IMR-90 (cell line): ENCODE data around the gene DCDC2. TPM values are rescaled to one million over a fixed set of nuclear protein-coding genes. Genes with fewer than 3 reads are reported as not detected.

ENCODE experiments used
- ATAC-seq: fragments of 200-7000 bp; cut with Tn5 transposase; 2 replicates; pipeline ENCODE4 v1.9.1; 2020; ENCODE audit warnings: low read depth, mild to moderate bottlenecking, moderate library complexity
- BruUV-seq: library from RNA; stranded (reverse); fragments of 400-500 nt; replicated peaks from 2 replicates; lab custom pipeline; 2021; lab: Mats Ljungman, UMichigan
- CTCF ChIA-PET: fragments of 300-600 bp; formaldehyde crosslinking; extraction: SDS; loops from one replicate; lab custom pipeline; 2021; ENCODE audit warnings: antibody characterized with exemption; lab: Yijun Ruan, JAX
- POLR2A ChIA-PET: fragments of 300-600 bp; sonication (Branson Sonifier 250); formaldehyde crosslinking; loops from one replicate; lab custom pipeline; 2022; ENCODE audit warnings: antibody characterized with exemption; ENCODE audit not compliant: unreplicated experiment; lab: Charles Lee
- DNase-seq: peaks from one replicate; pipeline ENCODE4 v3.0.0; 2013
- H2AFZ ChIP-seq: replicated peaks from 2 replicates; pipeline ENCODE3; 2013; ENCODE audit warnings: low read length, mild to moderate bottlenecking; ENCODE audit not compliant: poor library complexity
- H2AK5ac ChIP-seq: 2 replicates; pipeline ENCODE4 v1.6.1; 2013; ENCODE audit warnings: low read depth, low read length, inconsistent platforms
- H2AK9ac ChIP-seq: replicated peaks from 2 replicates; pipeline ENCODE3; 2013; ENCODE audit warnings: mild to moderate bottlenecking, low read depth, low read length, moderate library complexity; ENCODE audit not compliant: poor library complexity
- H2BK120ac ChIP-seq: 2 replicates; pipeline ENCODE4 v1.6.1; 2013; ENCODE audit warnings: low read depth, low read length, inconsistent platforms
- H2BK15ac ChIP-seq: 3 replicates; pipeline ENCODE4 v1.6.1; 2013; ENCODE audit warnings: low read depth, low read length, inconsistent platforms
- H2BK20ac ChIP-seq: 2 replicates; pipeline ENCODE4 v1.6.1; 2013; ENCODE audit warnings: low read depth, mild to moderate bottlenecking, inconsistent platforms, low read length, moderate library complexity
- H2BK5ac ChIP-seq: 2 replicates; pipeline ENCODE4 v1.6.1; 2013; ENCODE audit warnings: mild to moderate bottlenecking, low read depth, low read length, inconsistent platforms; ENCODE audit not compliant: poor library complexity, severe bottlenecking
- H3K14ac ChIP-seq: replicated peaks from 2 replicates; pipeline ENCODE4 v1.6.1; 2013; ENCODE audit warnings: low read depth, low read length, inconsistent platforms
- H3K18ac ChIP-seq: 2 replicates; pipeline ENCODE4 v1.6.1; 2013; ENCODE audit warnings: low read depth, low read length, control low read depth
- H3K23ac ChIP-seq: 2 replicates; pipeline ENCODE4 v1.6.1; 2013; ENCODE audit warnings: low read depth, low read length, inconsistent platforms
- H3K27ac ChIP-seq: 2 replicates; pipeline ENCODE4 v1.5.1; 2013; ENCODE audit warnings: mild to moderate bottlenecking, control low read depth, low read length; ENCODE audit not compliant: insufficient read depth
- H3K27me3 ChIP-seq: 2 replicates; pipeline ENCODE4 v1.6.1; 2013; ENCODE audit warnings: low read length; ENCODE audit not compliant: control insufficient read depth, insufficient read depth
- H3K36me3 ChIP-seq: 2 replicates; pipeline ENCODE4 v1.6.1; 2013; ENCODE audit warnings: low read length, mixed read lengths; ENCODE audit not compliant: control insufficient read depth, insufficient read depth
- H3K4ac ChIP-seq: 2 replicates; pipeline ENCODE4 v1.6.1; 2013; ENCODE audit warnings: low read depth, low read length, inconsistent platforms
- H3K4me1 ChIP-seq: 2 replicates; pipeline ENCODE4 v1.6.1; 2013; ENCODE audit warnings: low read length, mixed read lengths; ENCODE audit not compliant: control insufficient read depth, insufficient read depth
- H3K4me2 ChIP-seq: 2 replicates; pipeline ENCODE4 v1.6.1; 2013; ENCODE audit warnings: low read depth, mild to moderate bottlenecking, control low read depth, low read length, moderate library complexity
- H3K4me3 ChIP-seq: 2 replicates; pipeline ENCODE4 v1.5.1; 2013; ENCODE audit warnings: low read depth, mild to moderate bottlenecking, control low read depth, low read length, moderate library complexity; ENCODE audit not compliant: insufficient read depth
- H3K56ac ChIP-seq: 2 replicates; pipeline ENCODE4 v1.6.1; 2013; ENCODE audit warnings: low read length, inconsistent platforms; ENCODE audit not compliant: insufficient read depth; ENCODE audit errors: extremely low read depth
- H3K79me1 ChIP-seq, 2 experiments: 2 replicates each; pipeline ENCODE4 v1.6.1; 2013; ENCODE audit warnings: low read length in 2 of 2, inconsistent platforms in 1 of 2, low read depth in 1 of 2
- H3K9ac ChIP-seq: 2 replicates; pipeline ENCODE4 v1.6.1; 2013; ENCODE audit warnings: low read depth, low read length, control low read depth
- H3K9me1 ChIP-seq: 2 replicates; pipeline ENCODE4 v1.6.1; 2013; ENCODE audit warnings: low read length, inconsistent platforms; ENCODE audit not compliant: insufficient read depth
- H3K9me3 ChIP-seq: 2 replicates; pipeline ENCODE4 v1.6.1; 2013; ENCODE audit warnings: low read length; ENCODE audit not compliant: control insufficient read depth, insufficient read depth
- H4K20me1 ChIP-seq: 2 replicates; pipeline ENCODE4 v1.6.1; 2013; ENCODE audit warnings: low read length, inconsistent platforms; ENCODE audit not compliant: insufficient read depth
- H4K5ac ChIP-seq: 2 replicates; pipeline ENCODE4 v1.6.1; 2013; ENCODE audit warnings: mild to moderate bottlenecking, low read depth, low read length, control low read depth
- H4K8ac ChIP-seq, 2 experiments: 2 replicates each; pipeline ENCODE4 v1.6.1; 2013; ENCODE audit warnings: low read depth in 2 of 2, low read length in 2 of 2, control low read depth in 1 of 2, inconsistent platforms in 1 of 2
- H4K91ac ChIP-seq: 2 replicates; pipeline ENCODE4 v1.6.1; 2013; ENCODE audit warnings: low read depth, low read length, inconsistent platforms; ENCODE audit not compliant: insufficient read depth
- BHLHE40 ChIP-seq: fragments of 150-350 bp; IDR thresholded peaks from 2 replicates; pipeline ENCODE4 v1.6.1; 2016; ENCODE audit warnings: mild to moderate bottlenecking, low read depth, low read length
- CEBPB ChIP-seq: IDR thresholded peaks from 2 replicates; pipeline ENCODE4 v1.6.1; 2012; ENCODE audit warnings: low read depth, low read length, improper control_type of control experiment
- POLR2A ChIP-seq: IDR thresholded peaks from 2 replicates; pipeline ENCODE4 v1.6.1; 2012; ENCODE audit warnings: mild to moderate bottlenecking, low read depth, low read length
- RAD21 ChIP-seq: IDR thresholded peaks from 2 replicates; pipeline ENCODE4 v1.6.1; 2012; ENCODE audit warnings: low read length, improper control_type of control experiment
- RFX5 ChIP-seq: IDR thresholded peaks from 2 replicates; pipeline ENCODE4 v1.8.0; 2012; ENCODE audit warnings: low read depth, mild to moderate bottlenecking, low read length, moderate library complexity
- SMC3 ChIP-seq: fragments of 150-350 bp; IDR thresholded peaks from 2 replicates; pipeline ENCODE4 v1.6.1; 2016; ENCODE audit warnings: low read depth, mild to moderate bottlenecking, antibody characterized with exemption, low read length, moderate library complexity
- WGBS, 2 experiments: methylation state at CpG; one replicate each; pipeline versions ENCODE4 v1.1.5 to v1.1.7; 2013; ENCODE audit warnings: missing lambda C conversion rate in 2 of 2; ENCODE audit not compliant: insufficient read length in 1 of 2; ENCODE audit errors: extremely low coverage in 2 of 2; 5-methylcytosine and 5-hydroxymethylcytosine counted together
- dilution Hi-C: fragments of 300-500 bp; cut with HindIII; formaldehyde crosslinking; loops from one replicate; pipeline ENCODE4 v1.14.3; 2018; ENCODE audit warnings: low sequenced_read_pairs; ENCODE audit not compliant: unreplicated experiment
- in situ Hi-C: fragments of 300-500 bp; cut with MboI; formaldehyde crosslinking; loops from 3 replicates; pipeline ENCODE4 v1.14.3; 2019; ENCODE audit warnings: low sequenced_read_pairs, inconsistent platforms, mixed read lengths
- intact Hi-C: fragments of 100-400 bp; cut with micrococcal nuclease; formaldehyde crosslinking; loops from 2 replicates; pipeline ENCODE4 v1.10.0; 2022
- polyA plus RNA-seq, 3 experiments: library from polyadenylated mRNA; depleted of rRNA; stranded (reverse); fragments of >200 nt; gene quantifications; 2 replicates each; pipeline ENCODE4 v1.2.3, GENCODE V29; 2012; ENCODE audit warnings: low replicate concordance in 1 of 3
- total RNA-seq: library from RNA; depleted of rRNA; stranded (reverse); fragments of >200 nt; gene quantifications from 2 replicates; pipeline ENCODE4 v1.2.3, GENCODE V29; 2012
- TF ChIP-seq, protein P1 (sequence below): fragments of 150-350 bp; IDR thresholded peaks from 2 replicates; pipeline ENCODE4 v1.6.1; 2016; ENCODE audit warnings: low read depth, mild to moderate bottlenecking, low read length, moderate library complexity, borderline replicate concordance

The DCDC2 gene
- total and polyA plus RNA-seq, 2 of the 4 experiments (the other 2 are of a cell fraction) = not detected

DNA sequence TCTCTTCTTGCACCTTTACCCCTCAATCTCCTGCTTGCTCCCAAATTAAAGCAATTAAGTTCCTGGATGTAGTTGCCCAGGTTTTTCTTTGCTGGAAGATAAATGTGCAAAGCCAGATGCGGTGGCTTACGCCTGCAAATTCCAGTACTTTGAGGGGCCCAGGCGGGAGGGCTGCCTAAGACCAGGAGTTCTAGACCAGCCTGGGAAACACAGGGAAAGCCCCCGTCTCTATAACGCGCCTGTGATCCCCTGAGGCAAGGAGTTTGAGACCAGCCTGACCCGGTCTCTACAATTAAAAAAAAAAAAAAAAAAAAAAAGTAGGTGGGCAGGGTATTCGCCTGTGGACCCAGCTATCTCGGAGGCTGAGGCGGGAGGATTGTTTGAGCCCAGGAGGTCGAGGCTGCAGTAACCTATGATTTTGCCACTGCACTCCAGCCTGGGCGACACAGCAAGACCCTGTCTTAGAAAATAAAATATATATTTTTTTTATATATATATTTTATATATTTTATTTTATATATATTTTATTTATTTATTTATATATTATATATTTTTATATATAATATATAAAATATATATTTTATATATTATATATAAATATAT lies 461 bp upstream of the DCDC2 start (continued):
- TF ChIP-seq POLR2A = no peak
- TF ChIP-seq, protein P1, sequence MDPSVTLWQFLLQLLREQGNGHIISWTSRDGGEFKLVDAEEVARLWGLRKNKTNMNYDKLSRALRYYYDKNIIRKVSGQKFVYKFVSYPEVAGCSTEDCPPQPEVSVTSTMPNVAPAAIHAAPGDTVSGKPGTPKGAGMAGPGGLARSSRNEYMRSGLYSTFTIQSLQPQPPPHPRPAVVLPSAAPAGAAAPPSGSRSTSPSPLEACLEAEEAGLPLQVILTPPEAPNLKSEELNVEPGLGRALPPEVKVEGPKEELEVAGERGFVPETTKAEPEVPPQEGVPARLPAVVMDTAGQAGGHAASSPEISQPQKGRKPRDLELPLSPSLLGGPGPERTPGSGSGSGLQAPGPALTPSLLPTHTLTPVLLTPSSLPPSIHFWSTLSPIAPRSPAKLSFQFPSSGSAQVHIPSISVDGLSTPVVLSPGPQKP = no peak
- no peak for TF ChIP-seq RFX5

DNA sequence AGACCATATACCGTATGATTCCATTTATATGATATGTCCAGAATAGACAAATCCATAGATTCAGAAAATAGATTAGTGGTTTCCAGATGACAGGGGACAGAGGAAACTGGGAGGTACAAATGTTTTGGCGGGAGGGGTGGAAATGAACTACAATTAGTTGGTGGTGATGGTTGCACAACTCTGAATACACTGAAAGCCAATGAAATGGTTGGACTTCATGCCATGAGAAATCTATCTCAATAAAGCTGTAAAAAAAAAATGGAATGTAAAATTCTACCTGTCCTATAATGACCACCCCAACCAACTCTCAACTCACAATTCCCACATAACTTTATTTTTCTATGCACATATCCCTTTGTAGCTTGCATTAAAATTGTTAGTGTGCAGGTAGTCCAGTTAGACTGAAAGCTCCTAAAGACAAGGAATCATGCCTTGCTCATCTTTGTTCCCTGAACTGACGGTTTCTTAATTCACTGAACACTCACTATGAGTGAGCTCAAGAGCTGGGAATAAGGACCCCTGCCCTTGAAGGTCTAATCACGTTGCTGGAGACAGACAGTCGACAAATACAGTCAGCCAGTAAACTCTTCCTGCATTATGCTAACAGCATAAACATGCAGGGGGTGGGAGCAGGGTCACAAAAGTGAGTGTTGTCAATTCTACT lies 1.4 kb downstream of the DCDC2 start:
- H3K27ac ChIP-seq = no peak overlapping the region
- no peaks in the 10 kb centered on the region for H3K9me1 ChIP-seq
- DNase-seq = no peak
- ChIA-PET CTCF (interaction anchor here (0.6 kb wide), 1 partner anchor 22 kb away, joined by 3 read pairs; no protein-coding TSS in a partner anchor), POLR2A (no interaction called here)
- H3K18ac ChIP-seq = no peak overlapping the region
- no peaks in the 10 kb centered on the region for H3K36me3 ChIP-seq
- H2BK15ac ChIP-seq = no peak overlapping the region
- H3K4me3 ChIP-seq = no peak overlapping the region
- H4K5ac ChIP-seq = no peak overlapping the region
- no peak overlapping the region for H2AK5ac ChIP-seq
- no peak overlapping the region for H3K56ac ChIP-seq
- no peak overlapping the region for H2AK9ac ChIP-seq
- H3K4ac ChIP-seq = no peak overlapping the region
- peaks cover 18% of the 10 kb centered on the region for H3K27me3 ChIP-seq
- H4K8ac ChIP-seq = no peak overlapping the region
- H3K79me1 ChIP-seq = no peaks in the 10 kb centered on the region
- H2BK20ac ChIP-seq = no peak overlapping the region
- H2BK5ac ChIP-seq = no peak overlapping the region
- no peak overlapping the region for H2BK120ac ChIP-seq
- no peak overlapping the region for H3K9ac ChIP-seq
- intact Hi-C loops (no loop called here), dilution Hi-C loops (no loop called here), in situ Hi-C loops (no loop called here)
- no peak overlapping the region for H3K4me2 ChIP-seq
- no CpG with 5 or more reads among the region's 5 CpGs for WGBS, 2 experiments
- H3K23ac ChIP-seq = no peak overlapping the region
- H4K20me1 ChIP-seq = no peaks in the 10 kb centered on the region
- H3K4me1 ChIP-seq = peaks cover 4% of the 10 kb centered on the region; the same call in 1 of the 2 replicates
- H4K91ac ChIP-seq = no peak overlapping the region
- no peaks in the 10 kb centered on the region for H3K9me3 ChIP-seq
- no TSS peak for BruUV-seq
- no peak overlapping the region for H3K14ac ChIP-seq
- no peak overlapping the region for H2AFZ ChIP-seq
- TF ChIP-seq RFX5 (no peak), CEBPB (no peak), RAD21 (no peak), BHLHE40 (no peak), SMC3 (no peak)
- ATAC-seq = no peak
